ENCODE measurements around the gene RNASE8. TPM values are rescaled to one million over a fixed set of nuclear protein-coding genes. Genes with fewer than 3 reads are reported as not detected.

Gene RNASE8
- total and polyA plus RNA-seq, 2 of the 4 experiments (the other 2 are of a cell fraction), result not detected

GRCh38 chr14:21061347-21061668 is 3.7 kb downstream of the RNASE8 start:
- no peak overlapping the region for H3K9ac ChIP-seq (ENCODE audit: low read depth, low read length)

More at GRCh38 chr14:21061347-21061668, 3.7 kb downstream of the RNASE8 start:
- H2AK5ac ChIP-seq (ENCODE audit: low read depth, low read length), result no peak overlapping the region
- H3K4me3 ChIP-seq (ENCODE audit: insufficient read depth, low read depth, low read length), result no peak overlapping the region
- no peak overlapping the region for H4K91ac ChIP-seq (ENCODE audit: insufficient read depth, low read depth, low read length)
- CTCF ChIA-PET, result no interaction called here
- H2AFZ ChIP-seq (replicated peaks; ENCODE audit: low read length, poor library complexity), result no peak overlapping the region
- H3K18ac ChIP-seq (ENCODE audit: low read depth, low read length), result no peak overlapping the region
- no peak overlapping the region for H3K4me2 ChIP-seq (ENCODE audit: low read depth, low read length)
- TF ChIP-seq SMC3 (IDR thresholded peaks at IDR 0.05; ENCODE audit: low read depth, low read length), result no peak
- TF ChIP-seq CEBPB (IDR thresholded peaks at IDR 0.05; ENCODE audit: low read depth, low read length), result no peak
- no peak for TF ChIP-seq MAZ (IDR thresholded peaks at IDR 0.05; ENCODE audit: borderline replicate concordance, low read depth, low read length)
- no peak for TF ChIP-seq MAFK (IDR thresholded peaks at IDR 0.05; ENCODE audit: low read depth, low read length)
- TF ChIP-seq ELK1 (IDR thresholded peaks at IDR 0.05; ENCODE audit: borderline replicate concordance, low read depth, low read length), result no peak
- no peak for TF ChIP-seq RCOR1 (IDR thresholded peaks at IDR 0.05; ENCODE audit: insufficient replicate concordance, low read length)
- TF ChIP-seq MXI1 (IDR thresholded peaks at IDR 0.05; ENCODE audit: borderline replicate concordance, low read depth, low read length), result no peak
- TF ChIP-seq POLR2A (IDR thresholded peaks at IDR 0.05; ENCODE audit: low read depth, low read length), result no peak
- TF ChIP-seq CHD1 (IDR thresholded peaks at IDR 0.05; ENCODE audit: low read depth, low read length), result no peak
- no peak overlapping the region for H2BK5ac ChIP-seq (ENCODE audit: low read depth, low read length, poor library complexity, severe bottlenecking)
- dilution Hi-C loops (cut with HindIII; ENCODE audit: low sequenced_read_pairs, unreplicated experiment), result no loop called here
- no peak overlapping the region for H3K27ac ChIP-seq (ENCODE audit: insufficient read depth, low read length)
- H3K9me1 ChIP-seq (ENCODE audit: insufficient read depth, low read length), result peaks cover 5% of the 10 kb centered on the region; the same call in 1 of the 2 replicates
- H2AK9ac ChIP-seq (replicated peaks; ENCODE audit: low read depth, low read length, poor library complexity), result no peak overlapping the region
- ATAC-seq (ENCODE audit: low read depth) (no peak), DNase-seq (no peak)
- no peak overlapping the region for H3K56ac ChIP-seq (ENCODE audit: extremely low read depth, insufficient read depth, low read length)
- no peak overlapping the region for H2BK20ac ChIP-seq (ENCODE audit: low read depth, low read length)
- no peaks in the 10 kb centered on the region for H3K4me1 ChIP-seq (ENCODE audit: control insufficient read depth, insufficient read depth, low read length)
- H3K9me3 ChIP-seq (ENCODE audit: control insufficient read depth, insufficient read depth, low read length), result no peaks in the 10 kb centered on the region
- H4K5ac ChIP-seq (ENCODE audit: low read depth, low read length), result no peak overlapping the region
- POLR2A ChIA-PET (ENCODE audit: unreplicated experiment), result no interaction called here
- no peak overlapping the region for H4K8ac ChIP-seq (ENCODE audit: low read depth in 2 of 2, low read length in 2 of 2)
- no peak overlapping the region for H2BK15ac ChIP-seq (ENCODE audit: low read depth, low read length)
- H2BK120ac ChIP-seq (ENCODE audit: low read depth, low read length), result no peak overlapping the region
- no peaks in the 10 kb centered on the region for H4K20me1 ChIP-seq (ENCODE audit: insufficient read depth, low read length)
- no TSS peak for BruUV-seq (replicated peaks)
- H3K27me3 ChIP-seq (ENCODE audit: control insufficient read depth, insufficient read depth, low read length), result no peaks in the 10 kb centered on the region
- no peak overlapping the region for H3K4ac ChIP-seq (ENCODE audit: low read depth, low read length)
- H3K79me1 ChIP-seq (ENCODE audit: low read depth in 1 of 2, low read length in 2 of 2), result no peaks in the 10 kb centered on the region
- H3K14ac ChIP-seq (replicated peaks; ENCODE audit: low read depth, low read length), result no peak overlapping the region
- in situ Hi-C loops (cut with MboI; ENCODE audit: low sequenced_read_pairs), result no loop called here
- intact Hi-C loops (cut with micrococcal nuclease), result no loop called here
- no peaks in the 10 kb centered on the region for H3K36me3 ChIP-seq (ENCODE audit: control insufficient read depth, insufficient read depth, low read length)
- no CpG with 5 or more reads among the region's 3 CpGs for WGBS, 2 experiments (ENCODE audit: extremely low coverage in 2 of 2, insufficient read length in 1 of 2)
- H3K23ac ChIP-seq (ENCODE audit: low read depth, low read length), result no peak overlapping the region
